ENCODE data around the gene DENND1A.

The DENND1A gene

GRCh38 chr9:123394291-123395235 lies 535.4 kb downstream of the DENND1A start:
- DNase-seq (ENCODE audit: low spot score) = no peak

GRCh38 chr9:123392802-123393201 lies 537.1 kb downstream of the DENND1A start:
- no peak for DNase-seq (ENCODE audit: low spot score)

GRCh38 chr9:123391946-123392345 lies 538.0 kb downstream of the DENND1A start:
- DNase-seq (ENCODE audit: low spot score) = no peak

- DNase-seq (ENCODE audit: low spot score) = no peak
Observed at GRCh38 chr9:123391233-123391632, 538.7 kb downstream of the DENND1A start.

GRCh38 chr9:123390337-123391135 lies 539.4 kb downstream of the DENND1A start:
- no peak for DNase-seq (ENCODE audit: low spot score)

- DNase-seq (ENCODE audit: low spot score) = no peak
Observed at GRCh38 chr9:123389698-123390097, 540.2 kb downstream of the DENND1A start.

DNA sequence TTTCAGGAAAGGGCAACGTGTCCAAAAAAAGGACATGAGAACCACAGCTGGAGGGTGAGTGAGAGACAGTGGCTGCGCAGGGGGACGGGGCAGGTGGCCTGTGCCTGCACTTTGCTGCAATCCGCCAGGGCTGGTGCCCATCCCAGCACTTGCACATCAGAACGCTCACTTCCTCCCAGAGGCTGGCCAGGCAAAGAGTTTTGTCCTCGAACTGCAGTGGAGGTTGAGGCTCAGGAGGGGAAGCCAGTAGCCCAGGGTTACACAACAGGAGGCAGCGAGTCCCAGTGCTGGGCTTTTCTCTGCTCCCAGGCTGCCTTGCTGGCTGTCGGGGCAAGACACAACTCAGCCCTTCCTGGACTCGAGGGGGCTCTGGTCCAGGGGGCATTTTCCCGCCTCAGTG lies 540.9 kb downstream of the DENND1A start:
- DNase-seq (ENCODE audit: low spot score) = no peak

- DNase-seq (ENCODE audit: low spot score) = no peak
Observed at GRCh38 chr9:123387686-123388085, 542.2 kb downstream of the DENND1A start.

- DNase-seq (ENCODE audit: low spot score) = no peak
Observed at GRCh38 chr9:123383512-123384170, 546.3 kb downstream of the DENND1A start.

GRCh38 chr9:123382653-123383511 lies 547.0 kb downstream of the DENND1A start:
- no peak for DNase-seq (ENCODE audit: low spot score)

DNA sequence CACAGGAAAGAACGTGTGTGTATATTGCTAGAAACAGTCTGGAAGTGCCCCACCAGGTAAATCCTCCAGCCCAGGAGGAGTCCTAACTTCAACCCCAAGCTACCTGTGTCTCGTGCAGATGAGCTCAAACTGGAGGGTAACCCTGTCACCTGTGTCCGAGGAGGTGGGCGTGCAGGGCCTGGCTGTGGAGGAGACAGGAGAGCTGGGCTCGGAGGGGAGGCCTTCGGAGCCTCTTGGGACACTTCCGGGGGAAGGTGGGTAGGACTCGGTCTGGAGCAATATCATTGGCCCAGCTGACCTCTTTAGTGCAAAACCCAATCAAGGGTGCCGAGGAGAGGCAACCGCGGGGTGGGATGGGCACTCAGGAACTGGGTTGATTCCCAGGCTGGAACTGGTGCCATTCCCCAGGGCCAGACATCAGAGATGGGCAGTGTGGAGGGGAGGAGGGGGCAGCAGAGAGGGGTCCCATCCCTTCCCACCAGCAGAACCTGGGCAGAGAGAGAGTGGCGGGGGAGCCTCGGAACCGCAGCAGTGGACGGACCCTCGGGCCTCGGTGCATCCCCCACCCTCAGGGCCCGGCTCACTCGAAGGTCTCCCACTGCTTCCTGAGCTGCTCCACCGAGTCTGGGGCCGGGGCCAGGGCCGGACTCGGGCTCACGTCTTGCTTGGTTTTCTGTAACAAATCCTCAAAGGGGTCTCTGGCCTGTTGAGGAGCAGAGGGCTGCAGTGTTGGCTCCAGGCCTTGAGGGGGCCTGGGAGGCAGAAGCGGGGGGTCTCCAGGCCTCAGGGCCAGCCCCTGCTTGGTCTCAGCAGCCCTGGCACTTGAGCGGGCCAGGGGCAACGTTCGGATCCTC lies 548.8 kb downstream of the DENND1A start:
- DNase-seq (ENCODE audit: low spot score) = no peak

DNA sequence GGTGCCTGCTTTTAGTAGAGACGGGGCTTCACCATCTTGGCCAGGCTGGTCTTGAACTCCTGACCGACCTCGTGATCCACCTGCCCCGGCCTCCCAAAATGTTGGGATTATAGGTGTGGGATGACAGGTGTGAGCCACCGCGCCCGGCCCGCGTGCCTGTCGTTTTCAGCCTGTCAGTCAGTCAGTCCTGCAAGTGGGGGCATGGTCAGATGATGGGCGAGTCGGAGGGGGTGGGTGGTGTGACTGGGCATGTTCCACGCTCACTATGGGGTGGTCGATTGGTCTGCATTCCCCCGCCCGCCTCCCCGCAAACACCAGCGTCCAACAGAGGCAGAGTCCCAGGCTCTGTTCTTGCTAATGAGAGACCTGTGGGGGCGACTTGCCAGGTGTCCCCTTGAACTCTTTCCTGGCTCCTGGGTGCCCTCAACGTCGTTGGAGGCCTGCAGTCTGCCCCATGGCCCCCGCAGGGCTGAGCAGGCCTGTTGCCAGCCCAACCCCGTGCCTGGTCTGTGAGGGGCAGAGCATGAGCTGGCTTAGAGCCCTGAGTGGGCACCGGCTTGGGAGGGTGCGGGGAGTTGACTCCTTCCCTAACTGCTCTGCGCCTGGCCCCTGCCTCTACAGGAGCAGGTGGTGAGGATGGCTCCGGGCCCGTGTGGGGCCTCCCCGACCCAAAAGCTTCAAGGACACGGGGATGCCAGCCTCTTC lies 550.8 kb downstream of the DENND1A start:
- no peak for DNase-seq (ENCODE audit: low spot score)

- DNase-seq (ENCODE audit: low spot score) = no peak
Observed at GRCh38 chr9:123378025-123378424, 551.9 kb downstream of the DENND1A start.

DNA sequence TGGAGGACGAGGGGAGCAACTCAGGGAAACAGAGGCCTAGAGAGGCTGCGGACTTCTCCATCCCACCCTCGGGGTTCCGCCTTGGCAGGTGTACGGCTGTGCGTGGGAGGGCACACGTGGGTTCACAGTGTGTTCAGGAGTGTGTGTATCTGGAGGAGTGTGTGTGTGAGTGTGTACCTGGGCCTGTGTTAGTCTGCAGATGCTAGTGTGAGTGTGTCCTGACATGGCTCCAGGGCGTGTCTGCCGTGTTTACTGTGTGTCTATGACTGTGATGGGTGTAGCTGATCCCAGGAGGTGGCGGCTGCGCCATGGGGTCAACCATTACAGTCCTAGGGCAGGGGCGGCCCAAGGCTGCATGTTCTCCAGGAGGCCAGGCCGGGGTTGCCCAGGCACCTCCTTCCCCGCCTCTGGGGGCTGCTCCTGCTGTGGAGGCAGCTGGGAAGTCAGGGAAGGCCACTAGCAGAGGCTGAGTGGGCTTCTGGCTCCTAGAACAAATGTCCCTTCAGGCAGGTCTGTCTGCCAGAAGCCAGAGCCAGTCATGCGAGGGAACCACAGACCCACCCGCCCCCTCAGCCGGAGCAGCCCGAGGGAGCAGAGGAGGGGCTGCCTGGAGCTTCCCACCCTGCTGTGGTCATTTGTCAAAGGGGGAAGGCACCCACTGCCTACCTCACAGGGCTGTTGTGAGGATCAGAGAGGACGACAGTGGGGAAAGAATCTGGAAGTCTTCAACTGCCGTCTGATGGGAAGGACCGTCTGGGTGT lies 552.5 kb downstream of the DENND1A start:
- no peak for DNase-seq (ENCODE audit: low spot score)

GRCh38 chr9:123376218-123377071 lies 553.5 kb downstream of the DENND1A start:
- DNase-seq (ENCODE audit: low spot score) = no peak

GRCh38 chr9:123375469-123376132 lies 554.3 kb downstream of the DENND1A start:
- DNase-seq (ENCODE audit: low spot score) = no peak

DNA sequence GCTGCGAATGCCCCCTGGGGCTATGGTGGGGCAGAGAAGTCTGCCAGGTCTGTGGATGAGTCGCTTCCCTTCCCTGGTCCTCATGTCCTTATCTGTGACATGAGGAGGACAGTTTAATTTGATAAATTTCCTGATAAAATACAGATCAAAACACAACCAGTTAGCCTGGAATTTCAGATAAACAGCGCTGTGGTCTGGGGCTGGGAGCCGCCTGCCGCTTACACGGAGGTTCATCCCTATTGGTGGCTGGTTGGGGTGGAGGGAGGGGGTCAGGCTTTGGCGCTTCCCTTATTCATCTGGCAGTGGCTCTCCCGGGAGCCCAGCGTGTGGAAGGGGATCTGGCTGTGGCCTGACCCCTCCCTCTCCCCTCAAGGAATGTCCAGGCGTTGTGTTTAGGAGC lies 556.0 kb downstream of the DENND1A start:
- no peak for DNase-seq (ENCODE audit: low spot score)
